ENCODE measurements around the gene SLC16A6. TPM values are rescaled to one million over a fixed set of nuclear protein-coding genes. Genes with fewer than 3 reads are reported as not detected.
A peak's percentile ranks its signal among the peaks of the same experiment; 100 is the strongest.
"Not testable (repeated sequence)": the region's sequence is repeated elsewhere in the genome, so short reads cannot be mapped to it uniquely, and the experiment has no call there.

The SLC16A6 gene, protein sequence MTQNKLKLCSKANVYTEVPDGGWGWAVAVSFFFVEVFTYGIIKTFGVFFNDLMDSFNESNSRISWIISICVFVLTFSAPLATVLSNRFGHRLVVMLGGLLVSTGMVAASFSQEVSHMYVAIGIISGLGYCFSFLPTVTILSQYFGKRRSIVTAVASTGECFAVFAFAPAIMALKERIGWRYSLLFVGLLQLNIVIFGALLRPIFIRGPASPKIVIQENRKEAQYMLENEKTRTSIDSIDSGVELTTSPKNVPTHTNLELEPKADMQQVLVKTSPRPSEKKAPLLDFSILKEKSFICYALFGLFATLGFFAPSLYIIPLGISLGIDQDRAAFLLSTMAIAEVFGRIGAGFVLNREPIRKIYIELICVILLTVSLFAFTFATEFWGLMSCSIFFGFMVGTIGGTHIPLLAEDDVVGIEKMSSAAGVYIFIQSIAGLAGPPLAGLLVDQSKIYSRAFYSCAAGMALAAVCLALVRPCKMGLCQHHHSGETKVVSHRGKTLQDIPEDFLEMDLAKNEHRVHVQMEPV
- 0.86 TPM for polyA plus RNA-seq (2012; ENCODE audit: insufficient read depth, insufficient read length, low read depth)

DNA sequence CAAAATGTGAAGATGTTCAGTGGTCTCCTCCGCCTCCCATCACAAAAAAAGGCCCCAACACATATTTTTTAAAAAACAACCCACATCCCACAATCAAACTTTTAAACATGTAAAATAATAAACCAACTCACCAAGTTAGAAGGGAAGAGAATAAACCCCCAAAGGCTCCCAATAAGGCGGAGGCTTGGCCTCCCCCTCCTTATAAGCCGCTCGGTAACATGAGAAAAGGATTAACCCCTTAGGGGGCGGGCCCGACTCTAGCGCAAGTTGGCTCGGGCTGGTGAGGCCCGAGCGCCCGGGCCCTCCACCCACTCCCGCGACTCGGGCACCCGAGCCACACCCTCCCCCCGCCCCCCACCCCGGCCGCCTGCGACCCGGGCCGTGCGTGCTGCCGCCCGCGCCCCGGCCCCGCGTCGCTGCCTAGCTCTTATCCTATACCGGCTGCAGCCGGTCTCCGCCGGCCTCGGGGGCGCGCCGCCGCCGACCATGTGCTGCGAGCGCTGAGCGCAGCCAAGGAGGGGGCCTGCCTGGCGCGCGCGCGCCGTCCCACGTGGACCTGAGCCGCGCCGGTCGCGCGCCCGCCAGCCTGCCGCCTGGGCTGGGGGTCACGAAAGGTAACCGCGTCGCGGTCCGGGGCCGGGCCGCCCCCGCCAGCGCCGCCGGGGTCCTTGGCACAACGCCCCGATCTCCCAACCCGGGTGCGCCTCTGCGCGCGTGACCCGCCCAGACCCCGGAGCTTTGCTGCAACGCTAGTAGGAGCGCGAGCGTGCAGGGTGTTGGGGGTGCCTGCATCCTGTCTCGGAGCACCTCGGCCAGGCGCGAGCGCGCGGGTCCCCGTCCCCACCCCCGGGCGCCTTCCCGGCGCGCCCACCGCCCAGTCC lies at the start of gene SLC16A6, which contains the start of gene ARSG:
TSS of gene SLC16A6 (minus strand) at position 173 of the 881 bp plus-strand sequence. CDS start 12,807 bp downstream, outside the sequence.
TSS of gene ARSG (plus strand) at position 541 of the 881 bp plus-strand sequence. CDS start 15,999 bp downstream, outside the sequence.
- H3K9me3 ChIP-seq, result no peaks in the 10 kb centered on the region
- DNase-seq, result peak; percentile 92
- H3K27me3 ChIP-seq, result no peaks in the 10 kb centered on the region
- no peaks in the 10 kb centered on the region for H3K36me3 ChIP-seq
- TF ChIP-seq, protein P1, sequence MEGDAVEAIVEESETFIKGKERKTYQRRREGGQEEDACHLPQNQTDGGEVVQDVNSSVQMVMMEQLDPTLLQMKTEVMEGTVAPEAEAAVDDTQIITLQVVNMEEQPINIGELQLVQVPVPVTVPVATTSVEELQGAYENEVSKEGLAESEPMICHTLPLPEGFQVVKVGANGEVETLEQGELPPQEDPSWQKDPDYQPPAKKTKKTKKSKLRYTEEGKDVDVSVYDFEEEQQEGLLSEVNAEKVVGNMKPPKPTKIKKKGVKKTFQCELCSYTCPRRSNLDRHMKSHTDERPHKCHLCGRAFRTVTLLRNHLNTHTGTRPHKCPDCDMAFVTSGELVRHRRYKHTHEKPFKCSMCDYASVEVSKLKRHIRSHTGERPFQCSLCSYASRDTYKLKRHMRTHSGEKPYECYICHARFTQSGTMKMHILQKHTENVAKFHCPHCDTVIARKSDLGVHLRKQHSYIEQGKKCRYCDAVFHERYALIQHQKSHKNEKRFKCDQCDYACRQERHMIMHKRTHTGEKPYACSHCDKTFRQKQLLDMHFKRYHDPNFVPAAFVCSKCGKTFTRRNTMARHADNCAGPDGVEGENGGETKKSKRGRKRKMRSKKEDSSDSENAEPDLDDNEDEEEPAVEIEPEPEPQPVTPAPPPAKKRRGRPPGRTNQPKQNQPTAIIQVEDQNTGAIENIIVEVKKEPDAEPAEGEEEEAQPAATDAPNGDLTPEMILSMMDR (IDR thresholded peaks at IDR 0.05; ENCODE audit: low read depth, low read length), result no peak
- peaks cover 6% of the 10 kb centered on the region for H3K4me1 ChIP-seq
- H3K4me3 ChIP-seq (ENCODE audit: low read depth, low read length), result peak within 1 kb of the TSS; percentile 86

DNA sequence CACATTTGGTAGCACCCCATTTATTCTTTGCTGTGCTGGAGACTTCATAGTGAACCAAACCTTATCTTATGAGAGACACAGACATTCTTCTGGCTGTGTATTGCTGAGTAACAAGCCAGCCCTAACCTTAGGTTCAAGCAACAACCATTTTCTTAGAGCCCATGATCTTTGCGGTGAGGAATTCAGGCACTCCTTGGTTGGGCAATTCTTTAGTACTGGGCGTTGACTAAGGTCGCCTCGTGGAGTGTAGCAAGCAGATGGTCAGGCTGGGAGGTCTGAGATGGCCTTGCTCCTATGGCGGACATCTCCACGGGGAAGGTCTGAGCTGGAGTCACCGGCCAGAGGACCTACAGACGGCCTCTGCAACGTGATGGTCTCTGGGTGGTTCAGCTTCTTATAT lies 43.5 kb upstream of the SLC16A6 start:
- DNase-seq, result no peak
- Histone ChIP-seq H3K9me3 (peaks cover 4% of the 10 kb centered on the region; the same call in 1 of the 2 replicates), H3K4me1 (no peaks in the 10 kb centered on the region), H3K27me3 (no peaks in the 10 kb centered on the region), H3K4me3 (ENCODE audit: low read depth, low read length) (no peak overlapping the region), H3K36me3 (no peaks in the 10 kb centered on the region)
- TF ChIP-seq, protein P1 (IDR thresholded peaks at IDR 0.05; ENCODE audit: low read depth, low read length), result no peak

DNA sequence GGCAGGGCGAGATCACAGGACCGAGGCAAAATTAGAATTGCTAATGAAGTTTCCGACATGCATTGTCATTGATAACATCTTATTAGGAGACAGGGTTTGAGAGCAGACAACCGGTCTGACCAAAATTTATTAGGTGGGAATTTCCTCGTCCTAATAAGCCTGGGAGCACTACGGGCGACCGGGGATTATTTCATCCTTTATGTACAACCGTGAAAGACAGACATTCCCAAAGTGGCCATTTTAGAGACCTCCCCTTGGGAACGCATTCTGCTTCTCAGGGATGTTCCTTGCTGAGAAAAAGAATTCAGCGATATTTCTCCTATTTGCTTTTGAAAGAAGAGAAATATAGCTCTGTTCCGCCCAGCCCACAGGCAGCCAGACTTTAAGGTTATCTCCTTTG lies 41.0 kb upstream of the SLC16A6 start:
- H3K4me3 ChIP-seq (ENCODE audit: low read depth, low read length); DNase-seq; H3K27me3 ChIP-seq; H3K4me1 ChIP-seq; H3K36me3 ChIP-seq; H3K9me3 ChIP-seq: not testable (repeated sequence)

DNA sequence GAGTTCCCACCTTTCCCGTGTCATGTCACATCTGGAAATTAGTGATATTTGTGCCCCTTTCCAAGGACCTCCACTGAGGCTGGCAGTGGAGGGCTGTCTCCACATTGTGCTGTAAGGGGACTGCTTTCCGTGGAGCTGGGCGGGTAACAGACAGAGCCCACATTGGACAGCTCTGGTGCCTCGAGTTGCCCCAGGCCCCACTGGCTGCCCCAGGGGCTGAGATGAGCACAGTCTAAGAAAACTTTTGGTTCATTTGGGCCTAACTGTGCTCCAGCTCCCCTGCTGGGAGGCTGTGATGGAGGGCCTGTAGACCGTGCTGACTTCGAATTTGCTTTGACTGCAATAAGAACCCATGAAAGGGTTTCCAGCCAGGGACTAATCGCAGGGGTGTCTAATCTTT lies 38.4 kb upstream of the SLC16A6 start:
- TF ChIP-seq, protein P1 (IDR thresholded peaks at IDR 0.05; ENCODE audit: low read depth, low read length), result no peak
- Histone ChIP-seq H3K27me3 (no peaks in the 10 kb centered on the region; the same call in 1 of the 2 replicates), H3K9me3 (peaks cover 4% of the 10 kb centered on the region; the same call in 1 of the 2 replicates), H3K4me1 (no peaks in the 10 kb centered on the region), H3K4me3 (ENCODE audit: low read depth, low read length) (no peak overlapping the region), H3K36me3 (no peaks in the 10 kb centered on the region)
- DNase-seq, result no peak

DNA sequence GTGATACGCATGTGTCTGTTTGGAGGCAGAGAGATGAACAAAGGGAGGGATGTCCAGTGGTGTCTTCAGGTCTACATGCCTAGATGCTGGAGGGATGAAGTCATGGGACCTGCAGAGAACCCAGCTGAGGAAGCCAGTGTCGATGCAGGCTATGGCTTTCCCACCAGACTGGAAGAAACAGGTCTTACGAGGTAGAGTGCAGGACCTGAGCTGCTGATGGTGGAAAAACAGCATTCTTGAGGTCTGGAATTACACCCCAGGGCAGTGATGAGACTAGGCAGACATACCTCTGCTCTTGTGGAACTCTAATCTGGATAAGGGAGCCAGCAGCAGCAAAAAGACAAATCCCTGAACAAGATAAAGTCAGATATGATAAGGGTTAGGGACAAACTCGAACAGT lies 37.7 kb upstream of the SLC16A6 start:
- TF ChIP-seq, protein P1 (IDR thresholded peaks at IDR 0.05; ENCODE audit: low read depth, low read length), result no peak
- no peaks in the 10 kb centered on the region for H3K4me1 ChIP-seq
- H3K4me3 ChIP-seq (ENCODE audit: low read depth, low read length), result no peak overlapping the region
- H3K36me3 ChIP-seq, result no peaks in the 10 kb centered on the region
- H3K27me3 ChIP-seq, result no peaks in the 10 kb centered on the region; the same call in 1 of the 2 replicates
- peaks cover 4% of the 10 kb centered on the region; the same call in 1 of the 2 replicates for H3K9me3 ChIP-seq
- DNase-seq, result no peak
